GM10847 (cell line): ENCODE results near the gene SCARB2.

Source experiments
- POLR2A ChIP-seq: IDR thresholded peaks from 2 replicates; pipeline ENCODE4 v1.6.1; 2011; ENCODE audit not compliant: insufficient read length; ENCODE audit errors: extremely low read depth

The SCARB2 gene

GRCh38 chr4:76194325-76194724 lies 19.3 kb downstream of the SCARB2 start:
- no peak for TF ChIP-seq POLR2A

GRCh38 chr4:76192236-76192635 lies 21.4 kb downstream of the SCARB2 start:
- TF ChIP-seq POLR2A = no peak

GRCh38 chr4:76188557-76188956 lies 25.1 kb downstream of the SCARB2 start:
- no peak for TF ChIP-seq POLR2A

GRCh38 chr4:76188149-76188548 lies 25.5 kb downstream of the SCARB2 start:
- no peak for TF ChIP-seq POLR2A

- no peak for TF ChIP-seq POLR2A
Observed at GRCh38 chr4:76187152-76187551, 26.5 kb downstream of the SCARB2 start.

- no peak for TF ChIP-seq POLR2A
Observed at GRCh38 chr4:76182463-76182862, 31.2 kb downstream of the SCARB2 start.

GRCh38 chr4:76179398-76180318 lies 34.0 kb downstream of the SCARB2 start:
- no peak for TF ChIP-seq POLR2A

GRCh38 chr4:76178296-76178695 lies 35.3 kb downstream of the SCARB2 start:
- TF ChIP-seq POLR2A = no peak

- TF ChIP-seq POLR2A = no peak
Observed at GRCh38 chr4:76177709-76178108, 35.9 kb downstream of the SCARB2 start.

GRCh38 chr4:76175336-76175735 lies 38.3 kb downstream of the SCARB2 start:
- no peak for TF ChIP-seq POLR2A

GRCh38 chr4:76174216-76174615 lies 39.4 kb downstream of the SCARB2 start:
- no peak for TF ChIP-seq POLR2A

- no peak for TF ChIP-seq POLR2A
Observed at GRCh38 chr4:76168688-76169087, 44.9 kb downstream of the SCARB2 start.

- TF ChIP-seq POLR2A = no peak
Observed at GRCh38 chr4:76166480-76166879, 47.1 kb downstream of the SCARB2 start.

- TF ChIP-seq POLR2A = no peak
Observed at GRCh38 chr4:76160355-76160754, 53.3 kb downstream of the SCARB2 start.

- no peak for TF ChIP-seq POLR2A
Observed at GRCh38 chr4:76156635-76157034, 57.0 kb downstream of the SCARB2 start.

- no peak for TF ChIP-seq POLR2A
Observed at GRCh38 chr4:76155979-76156378, 57.6 kb downstream of the SCARB2 start.

- TF ChIP-seq POLR2A = no peak
Observed at GRCh38 chr4:76153356-76153755, 60.3 kb downstream of the SCARB2 start.
